ENCODE results near the gene ACOT12.

DNA sequence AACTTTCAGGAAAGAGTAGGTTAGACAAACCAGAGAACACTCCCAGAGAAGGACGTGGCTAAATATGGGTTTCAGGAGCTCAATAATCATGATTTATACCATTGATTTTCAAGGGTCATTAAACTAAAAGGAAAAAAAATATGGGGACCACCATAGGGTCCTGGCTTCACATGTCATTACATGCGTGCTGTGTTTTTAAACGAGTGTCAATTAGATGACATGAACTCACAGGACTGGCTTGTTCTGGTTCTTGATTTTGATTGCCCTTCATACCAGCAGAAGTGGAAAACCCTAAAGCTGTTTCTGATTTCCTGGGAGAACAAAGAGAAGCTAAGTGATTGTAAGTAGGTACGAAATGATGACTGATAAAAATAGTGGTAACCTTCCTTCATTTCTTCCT, 5.8 kb downstream of the ACOT12 start:
- no peak for TF ChIP-seq POLR2A (IDR thresholded peaks at IDR 0.05)
- TF ChIP-seq, protein P1, sequence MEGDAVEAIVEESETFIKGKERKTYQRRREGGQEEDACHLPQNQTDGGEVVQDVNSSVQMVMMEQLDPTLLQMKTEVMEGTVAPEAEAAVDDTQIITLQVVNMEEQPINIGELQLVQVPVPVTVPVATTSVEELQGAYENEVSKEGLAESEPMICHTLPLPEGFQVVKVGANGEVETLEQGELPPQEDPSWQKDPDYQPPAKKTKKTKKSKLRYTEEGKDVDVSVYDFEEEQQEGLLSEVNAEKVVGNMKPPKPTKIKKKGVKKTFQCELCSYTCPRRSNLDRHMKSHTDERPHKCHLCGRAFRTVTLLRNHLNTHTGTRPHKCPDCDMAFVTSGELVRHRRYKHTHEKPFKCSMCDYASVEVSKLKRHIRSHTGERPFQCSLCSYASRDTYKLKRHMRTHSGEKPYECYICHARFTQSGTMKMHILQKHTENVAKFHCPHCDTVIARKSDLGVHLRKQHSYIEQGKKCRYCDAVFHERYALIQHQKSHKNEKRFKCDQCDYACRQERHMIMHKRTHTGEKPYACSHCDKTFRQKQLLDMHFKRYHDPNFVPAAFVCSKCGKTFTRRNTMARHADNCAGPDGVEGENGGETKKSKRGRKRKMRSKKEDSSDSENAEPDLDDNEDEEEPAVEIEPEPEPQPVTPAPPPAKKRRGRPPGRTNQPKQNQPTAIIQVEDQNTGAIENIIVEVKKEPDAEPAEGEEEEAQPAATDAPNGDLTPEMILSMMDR (IDR thresholded peaks at IDR 0.05), result no peak
